Tracheal epithelial cell (primary cell): Measurements from ENCODE around the gene LY9. TPM values are rescaled to one million over a fixed set of nuclear protein-coding genes. Genes with fewer than 3 reads are reported as not detected.

Experiments used
- total RNA-seq: library from RNA; depleted of rRNA; stranded (reverse); fragments of >200 nt; gene quantifications from 2 replicates; pipeline ENCODE4 v1.2.1, GENCODE V29; 2014

The LY9 gene, protein sequence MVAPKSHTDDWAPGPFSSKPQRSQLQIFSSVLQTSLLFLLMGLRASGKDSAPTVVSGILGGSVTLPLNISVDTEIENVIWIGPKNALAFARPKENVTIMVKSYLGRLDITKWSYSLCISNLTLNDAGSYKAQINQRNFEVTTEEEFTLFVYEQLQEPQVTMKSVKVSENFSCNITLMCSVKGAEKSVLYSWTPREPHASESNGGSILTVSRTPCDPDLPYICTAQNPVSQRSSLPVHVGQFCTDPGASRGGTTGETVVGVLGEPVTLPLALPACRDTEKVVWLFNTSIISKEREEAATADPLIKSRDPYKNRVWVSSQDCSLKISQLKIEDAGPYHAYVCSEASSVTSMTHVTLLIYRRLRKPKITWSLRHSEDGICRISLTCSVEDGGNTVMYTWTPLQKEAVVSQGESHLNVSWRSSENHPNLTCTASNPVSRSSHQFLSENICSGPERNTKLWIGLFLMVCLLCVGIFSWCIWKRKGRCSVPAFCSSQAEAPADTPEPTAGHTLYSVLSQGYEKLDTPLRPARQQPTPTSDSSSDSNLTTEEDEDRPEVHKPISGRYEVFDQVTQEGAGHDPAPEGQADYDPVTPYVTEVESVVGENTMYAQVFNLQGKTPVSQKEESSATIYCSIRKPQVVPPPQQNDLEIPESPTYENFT
- total RNA-seq: 0.96 TPM in 1 of 2 replicates, not detected in the other

GRCh38 chr1:160795951-160796383 is at the start of gene LY9:
Gene LY9 (plus strand): TSS chr1:160796174. CDS start chr1:160796188, 14 bp downstream.

GRCh38 chr1:160862203-160863060 is 66.5 kb downstream of the LY9 start, which contains the start of gene CD244:
Gene CD244 (minus strand): TSS chr1:160862887. CDS start chr1:160862677, 210 bp downstream.

Other genes with a start within 250 kb of the LY9 start
- not detected in 2 replicates for gene CD84, start 216.7 kb upstream of the LY9 start, total RNA-seq
- not detected in 2 replicates for gene SLAMF1, start 149.1 kb upstream of the LY9 start, total RNA-seq
- gene CD48, start 84.4 kb upstream of the LY9 start, total RNA-seq: not detected in 2 replicates
- gene SLAMF7, start 56.9 kb upstream of the LY9 start, total RNA-seq: 1.9 and 3.4 TPM in 2 replicates
- gene CD244, start 66.7 kb downstream of the LY9 start, total RNA-seq: not detected in 2 replicates
- not detected in 2 replicates for gene ITLN1, start 89.0 kb downstream of the LY9 start, total RNA-seq
- gene ITLN2, start 158.6 kb downstream of the LY9 start, total RNA-seq: 0.64 TPM in 1 of 2 replicates, not detected in the other
- gene F11R, start 225.0 kb downstream of the LY9 start, total RNA-seq: 385 and 410 TPM in 2 replicates
- gene TSTD1, start 242.8 kb downstream of the LY9 start, total RNA-seq: 104 and 173 TPM in 2 replicates
- gene USF1, start 249.8 kb downstream of the LY9 start, total RNA-seq: 33.5 and 56.6 TPM in 2 replicates